Mesenchymal stem cell (in vitro differentiated cells and primary cell): ENCODE data around the gene VTN.
A peak's percentile ranks its signal among the peaks of the same experiment; 100 is the strongest.

Experiments
- DNase-seq: peaks from one replicate; pipeline ENCODE4 v3.0.0-alpha.2; 2013
- H2AFZ ChIP-seq: one replicate; pipeline ENCODE4 v1.6.1; 2013; ENCODE audit warnings: low read depth, mild to moderate bottlenecking, control low read depth, inconsistent platforms, low read length, moderate library complexity
- H2AK5ac ChIP-seq: 2 replicates; pipeline ENCODE4 v1.6.1; 2013; ENCODE audit warnings: low read length, moderate library complexity, mild to moderate bottlenecking, inconsistent platforms; ENCODE audit not compliant: severe bottlenecking
- H2BK120ac ChIP-seq: one replicate; pipeline ENCODE4 v1.6.1; 2013; ENCODE audit warnings: low read depth, mild to moderate bottlenecking, inconsistent platforms, low read length, moderate library complexity
- H2BK12ac ChIP-seq, 2 experiments: one replicate each; pipeline ENCODE4 v1.6.1; 2013; ENCODE audit warnings: inconsistent platforms in 2 of 2, low read length in 2 of 2, mild to moderate bottlenecking in 2 of 2, moderate library complexity in 2 of 2, control low read depth in 1 of 2
- H2BK15ac ChIP-seq: one replicate; pipeline ENCODE4 v1.6.1; 2013; ENCODE audit warnings: mild to moderate bottlenecking, low read depth, inconsistent platforms; ENCODE audit not compliant: poor library complexity, severe bottlenecking
- H2BK5ac ChIP-seq: 2 replicates; pipeline ENCODE4 v1.6.1; 2013; ENCODE audit warnings: low read depth, mild to moderate bottlenecking, low read length, control low read depth, inconsistent platforms; ENCODE audit not compliant: poor library complexity, severe bottlenecking
- H3K14ac ChIP-seq, 2 experiments: one replicate each; pipeline ENCODE4 v1.6.1; 2013; ENCODE audit warnings: inconsistent platforms in 2 of 2, low read length in 2 of 2, control low read depth in 1 of 2, mild to moderate bottlenecking in 1 of 2, moderate library complexity in 1 of 2
- H3K18ac ChIP-seq, 2 experiments: one replicate each; pipeline ENCODE4 v1.6.1; 2013; ENCODE audit warnings: inconsistent platforms in 2 of 2, low read length in 2 of 2, control low read depth in 1 of 2, low read depth in 1 of 2, mild to moderate bottlenecking in 1 of 2
- H3K23ac ChIP-seq, 2 experiments: one replicate each; pipeline ENCODE4 v1.6.1; 2013; ENCODE audit warnings: inconsistent platforms in 2 of 2, low read length in 2 of 2, mild to moderate bottlenecking in 2 of 2, moderate library complexity in 2 of 2, control low read depth in 1 of 2
- H3K27ac ChIP-seq: 2 replicates; pipeline ENCODE4 v1.5.1; 2013; ENCODE audit warnings: mild to moderate bottlenecking, moderate library complexity, low read length, control low read depth, inconsistent platforms; ENCODE audit not compliant: poor library complexity, severe bottlenecking
- H3K27me3 ChIP-seq, 2 experiments: 2 replicates each; pipeline versions ENCODE4 v1.6.1 to v1.7.0; 2013; ENCODE audit warnings: low read length in 2 of 2, mild to moderate bottlenecking in 2 of 2, moderate library complexity in 2 of 2, control low read depth in 1 of 2, inconsistent platforms in 1 of 2; ENCODE audit not compliant: control insufficient read depth in 1 of 2, insufficient read depth in 1 of 2
- H3K36me3 ChIP-seq, 2 experiments: 2 replicates each; pipeline versions ENCODE4 v1.6.1 to v1.7.0; 2013; ENCODE audit warnings: low read length in 2 of 2, control low read depth in 1 of 2, inconsistent platforms in 1 of 2, low read depth in 1 of 2, mild to moderate bottlenecking in 1 of 2; ENCODE audit not compliant: insufficient read depth in 2 of 2, control insufficient read depth in 1 of 2
- H3K4ac ChIP-seq, 2 experiments: one replicate each; pipeline ENCODE4 v1.6.1; 2013; ENCODE audit warnings: inconsistent platforms in 2 of 2, low read length in 2 of 2, mild to moderate bottlenecking in 2 of 2, moderate library complexity in 2 of 2, control low read depth in 1 of 2, low read depth in 1 of 2
- H3K4me1 ChIP-seq: 2 replicates; pipeline ENCODE4 v1.6.1; 2013; ENCODE audit warnings: low read depth, low read length, control low read depth; ENCODE audit not compliant: control insufficient read depth, insufficient read depth
- H3K4me2 ChIP-seq: 2 replicates; pipeline ENCODE4 v1.6.1; 2013; ENCODE audit warnings: low read length, mild to moderate bottlenecking, inconsistent platforms; ENCODE audit not compliant: poor library complexity, severe bottlenecking
- H3K4me3 ChIP-seq, 2 experiments: 2 replicates each; pipeline versions ENCODE4 v1.5.1 to v1.7.0; 2013; ENCODE audit warnings: low read length in 2 of 2, mild to moderate bottlenecking in 2 of 2, control low read depth in 1 of 2, low read depth in 1 of 2; ENCODE audit not compliant: insufficient read depth in 1 of 2
- H3K79me1 ChIP-seq: replicated peaks from 2 replicates; pipeline ENCODE4 v1.6.1; 2013; ENCODE audit warnings: mild to moderate bottlenecking, control low read depth, low read length, inconsistent platforms; ENCODE audit not compliant: poor library complexity, severe bottlenecking
- H3K9ac ChIP-seq: 2 replicates; pipeline ENCODE4 v1.7.0; 2013; ENCODE audit warnings: mild to moderate bottlenecking, low read length, moderate library complexity
- H3K9me3 ChIP-seq: 2 replicates; pipeline ENCODE4 v1.7.0; 2013; ENCODE audit warnings: mild to moderate bottlenecking, low read length; ENCODE audit not compliant: control insufficient read depth
- H4K8ac ChIP-seq: one replicate; pipeline ENCODE4 v1.6.1; 2013; ENCODE audit warnings: inconsistent platforms, mild to moderate bottlenecking, low read length, moderate library complexity
- H4K91ac ChIP-seq: one replicate; pipeline ENCODE4 v1.6.1; 2013; ENCODE audit warnings: mild to moderate bottlenecking, low read length, inconsistent platforms
- WGBS: methylation state at CpG from one replicate; pipeline ENCODE4 v1.1.7; 2013; ENCODE audit warnings: mixed read lengths; 5-methylcytosine and 5-hydroxymethylcytosine counted together

Gene VTN

GRCh38 chr17:28405632-28406472, 35.7 kb upstream of the VTN start, which contains the start of gene SLC46A1:
Gene SLC46A1 (minus strand): TSS chr17:28406212. CDS start chr17:28406114, 98 bp downstream.
- Histone ChIP-seq H2BK5ac (no peak within 1 kb of the TSS), H3K36me3 (peaks cover 6 to 26% of the 10 kb centered on the region in 2 experiments), H3K9me3 (no peaks in the 10 kb centered on the region), H3K79me1 (no peaks in the 10 kb centered on the region), H3K4ac (peak within 1 kb of the TSS in 1 of 2 experiments; percentile 20), H3K18ac (peak within 1 kb of the TSS in 1 of 2 experiments; percentile 71), H3K14ac (no peak within 1 kb of the TSS), H3K27me3 (peaks cover 8 to 11% of the 10 kb centered on the region in 2 experiments), H3K4me1 (peaks cover 18% of the 10 kb centered on the region), H2BK15ac (no peak within 1 kb of the TSS), H3K27ac (no peak within 1 kb of the TSS), H4K91ac (peak within 1 kb of the TSS; percentile 44), H2AK5ac (no peak within 1 kb of the TSS), H4K8ac (peak within 1 kb of the TSS; percentile 10), H3K23ac (peak within 1 kb of the TSS in 1 of 2 experiments; percentile 23), H2BK120ac (no peak within 1 kb of the TSS), H3K9ac (peak within 1 kb of the TSS; percentile 88), H2AFZ (peak within 1 kb of the TSS; percentile 47), H3K4me3 (peak within 1 kb of the TSS; percentile 64 to 84), H3K4me2 (peak within 1 kb of the TSS; percentile 86), H2BK12ac (no peak within 1 kb of the TSS)
- 1% methylated on average over 63 of the region's 70 CpGs for WGBS
- peak; percentile 22 for DNase-seq

GRCh38 chr17:28404812-28405570, 34.9 kb upstream of the VTN start:
- Histone ChIP-seq H3K27ac (no peak overlapping the region), H3K27me3 (peaks cover 2 to 5% of the 10 kb centered on the region in 2 experiments), H3K4me2 (peak overlapping the region; percentile 86), H3K79me1 (no peaks in the 10 kb centered on the region), H3K9me3 (no peaks in the 10 kb centered on the region), H2AFZ (no peak overlapping the region), H3K9ac (peak overlapping the region; percentile 88), H3K4ac (no peak overlapping the region), H3K18ac (no peak overlapping the region), H2BK120ac (no peak overlapping the region), H3K36me3 (peaks cover 6 to 34% of the 10 kb centered on the region in 2 experiments), H3K4me3 (peak overlapping the region in 1 of 2 experiments; percentile 84), H2BK15ac (no peak overlapping the region), H3K4me1 (peaks cover 18% of the 10 kb centered on the region), H3K14ac (no peak overlapping the region), H4K8ac (no peak overlapping the region), H2BK5ac (no peak overlapping the region), H4K91ac (no peak overlapping the region), H2AK5ac (no peak overlapping the region), H2BK12ac (no peak overlapping the region), H3K23ac (no peak overlapping the region)
- DNase-seq: no peak
- WGBS: 75% methylated on average over 33 of the region's 33 CpGs

DNA sequence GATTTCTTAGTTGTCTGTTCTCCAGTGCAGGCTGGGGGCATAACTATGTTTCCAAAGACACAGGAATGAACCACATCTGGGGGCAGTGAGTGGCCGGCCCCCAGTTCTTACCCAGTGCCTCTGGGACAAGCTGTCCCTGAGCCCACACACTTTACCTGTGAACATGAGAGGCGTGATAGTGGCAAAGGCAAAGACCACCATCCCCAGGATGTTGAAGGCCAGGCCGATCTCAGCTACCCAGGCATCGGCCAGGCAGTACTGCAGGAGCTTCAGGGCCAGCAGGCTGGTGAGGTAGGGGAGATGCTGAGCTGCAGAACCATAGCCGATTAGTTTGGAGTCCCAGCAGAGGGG, 34.3 kb upstream of the VTN start:
- H3K4ac ChIP-seq: no peak overlapping the region
- no peak overlapping the region for H2BK120ac ChIP-seq
- H3K79me1 ChIP-seq: no peaks in the 10 kb centered on the region
- no peak overlapping the region for H2AK5ac ChIP-seq
- 95% methylated on average over 5 of the region's 5 CpGs for WGBS
- peak overlapping the region in 1 of 2 experiments; percentile 84 for H3K4me3 ChIP-seq
- no peak overlapping the region for H3K4me2 ChIP-seq
- no peak overlapping the region for H3K14ac ChIP-seq
- no peak overlapping the region for H4K8ac ChIP-seq
- H3K23ac ChIP-seq: no peak overlapping the region
- H2BK12ac ChIP-seq: no peak overlapping the region
- H3K9ac ChIP-seq: peak overlapping the region; percentile 88
- no peak overlapping the region for H2AFZ ChIP-seq
- H3K18ac ChIP-seq: no peak overlapping the region
- H3K36me3 ChIP-seq: peaks cover 6 to 36% of the 10 kb centered on the region in 2 experiments
- H2BK5ac ChIP-seq: no peak overlapping the region
- peaks cover 0 to 5% of the 10 kb centered on the region in 2 experiments for H3K27me3 ChIP-seq
- peaks cover 18% of the 10 kb centered on the region for H3K4me1 ChIP-seq
- no peak overlapping the region for H4K91ac ChIP-seq
- no peak overlapping the region for H2BK15ac ChIP-seq
- H3K9me3 ChIP-seq: no peaks in the 10 kb centered on the region
- no peak for DNase-seq
- H3K27ac ChIP-seq: no peak overlapping the region

DNA sequence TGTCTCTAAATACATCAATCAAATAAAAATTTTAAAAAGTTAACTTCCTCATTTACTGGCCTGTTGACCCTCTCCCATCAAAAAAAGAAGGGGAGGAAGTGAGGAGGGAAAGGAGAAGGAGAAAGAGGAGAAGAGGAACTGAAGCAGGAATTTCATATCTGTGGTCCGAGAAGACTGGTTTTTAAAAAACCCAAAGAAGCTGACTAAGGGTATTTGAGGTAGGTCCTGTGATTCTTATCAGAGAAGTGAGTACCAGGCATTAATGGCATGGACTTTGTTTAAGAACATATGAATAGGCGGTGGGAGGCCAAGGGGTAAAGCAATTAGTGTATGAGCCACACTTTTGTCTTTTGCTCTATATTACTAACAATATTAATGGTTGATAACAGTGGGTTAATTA, 33.9 kb upstream of the VTN start:
- DNase-seq: no peak
- H3K23ac ChIP-seq: no peak overlapping the region
- no peak overlapping the region for H2BK12ac ChIP-seq
- H3K14ac ChIP-seq: no peak overlapping the region
- H3K27me3 ChIP-seq: peaks cover 0 to 5% of the 10 kb centered on the region in 2 experiments
- no peak overlapping the region for H3K4ac ChIP-seq
- no peak overlapping the region for H2BK120ac ChIP-seq
- peaks cover 6 to 40% of the 10 kb centered on the region in 2 experiments for H3K36me3 ChIP-seq
- H3K9ac ChIP-seq: no peak overlapping the region
- H3K9me3 ChIP-seq: no peaks in the 10 kb centered on the region
- H3K4me3 ChIP-seq: no peak overlapping the region
- no peak overlapping the region for H2BK15ac ChIP-seq
- H3K79me1 ChIP-seq: no peaks in the 10 kb centered on the region
- 88% methylated on average over 1 of the region's 2 CpGs for WGBS
- no peak overlapping the region for H4K8ac ChIP-seq
- H3K27ac ChIP-seq: no peak overlapping the region
- no peak overlapping the region for H2AFZ ChIP-seq
- H2BK5ac ChIP-seq: no peak overlapping the region
- H4K91ac ChIP-seq: no peak overlapping the region
- H3K4me1 ChIP-seq: peaks cover 22% of the 10 kb centered on the region
- H3K4me2 ChIP-seq: no peak overlapping the region
- H2AK5ac ChIP-seq: no peak overlapping the region
- H3K18ac ChIP-seq: no peak overlapping the region
